ENCODE measurements around the gene ARL16.

The ARL16 gene

DNA sequence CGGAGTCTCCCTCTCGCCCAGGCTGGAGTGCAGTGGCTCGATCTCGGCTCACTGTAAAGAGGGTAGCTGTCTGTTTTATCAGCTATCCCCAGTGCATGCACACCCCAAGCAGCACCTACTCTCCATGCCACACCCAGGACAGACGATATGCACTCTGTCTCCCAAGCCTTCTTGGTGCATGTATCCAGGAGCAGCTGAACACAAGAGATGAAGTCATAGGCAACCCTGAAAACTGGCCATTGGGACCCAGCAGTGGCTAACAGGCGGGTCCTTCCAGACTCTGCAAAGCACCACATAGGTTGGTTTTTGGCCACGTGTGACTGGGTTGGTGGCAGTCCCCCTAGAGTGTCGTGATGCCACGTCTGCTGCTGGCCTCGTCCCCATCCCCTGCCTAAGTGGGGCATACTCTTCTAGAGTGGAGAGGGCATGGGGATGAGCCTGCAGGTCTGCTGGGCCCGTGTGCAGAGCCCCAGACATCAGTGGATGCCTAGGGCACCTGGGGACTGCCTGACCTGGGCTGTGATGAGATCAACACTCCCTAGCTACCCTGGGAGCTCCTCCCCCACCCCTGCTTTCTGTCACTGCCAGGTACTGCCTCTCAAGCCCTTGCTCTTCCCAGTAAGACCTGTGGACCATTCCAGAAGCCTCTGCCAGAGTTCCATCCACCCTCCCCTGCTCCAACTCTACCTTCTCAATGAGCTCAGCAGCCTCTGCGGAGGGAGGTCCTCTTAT, 36.6 kb downstream of the ARL16 start:
- H3K4me3 ChIP-seq (ENCODE audit: low read depth, low read length) = no peak overlapping the region
- H2AFZ ChIP-seq = no peak overlapping the region
- no peak overlapping the region for H3K9ac ChIP-seq
- H3K4me1 ChIP-seq = no peaks in the 10 kb centered on the region
- no peaks in the 10 kb centered on the region for H3K79me2 ChIP-seq
- TF ChIP-seq, protein P1, sequence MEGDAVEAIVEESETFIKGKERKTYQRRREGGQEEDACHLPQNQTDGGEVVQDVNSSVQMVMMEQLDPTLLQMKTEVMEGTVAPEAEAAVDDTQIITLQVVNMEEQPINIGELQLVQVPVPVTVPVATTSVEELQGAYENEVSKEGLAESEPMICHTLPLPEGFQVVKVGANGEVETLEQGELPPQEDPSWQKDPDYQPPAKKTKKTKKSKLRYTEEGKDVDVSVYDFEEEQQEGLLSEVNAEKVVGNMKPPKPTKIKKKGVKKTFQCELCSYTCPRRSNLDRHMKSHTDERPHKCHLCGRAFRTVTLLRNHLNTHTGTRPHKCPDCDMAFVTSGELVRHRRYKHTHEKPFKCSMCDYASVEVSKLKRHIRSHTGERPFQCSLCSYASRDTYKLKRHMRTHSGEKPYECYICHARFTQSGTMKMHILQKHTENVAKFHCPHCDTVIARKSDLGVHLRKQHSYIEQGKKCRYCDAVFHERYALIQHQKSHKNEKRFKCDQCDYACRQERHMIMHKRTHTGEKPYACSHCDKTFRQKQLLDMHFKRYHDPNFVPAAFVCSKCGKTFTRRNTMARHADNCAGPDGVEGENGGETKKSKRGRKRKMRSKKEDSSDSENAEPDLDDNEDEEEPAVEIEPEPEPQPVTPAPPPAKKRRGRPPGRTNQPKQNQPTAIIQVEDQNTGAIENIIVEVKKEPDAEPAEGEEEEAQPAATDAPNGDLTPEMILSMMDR (IDR thresholded peaks at IDR 0.05) = no peak
- peaks cover 6% of the 10 kb centered on the region for H3K27me3 ChIP-seq (ENCODE audit: control insufficient read depth, insufficient read depth, low read length)
- no peak overlapping the region for H3K27ac ChIP-seq
- no peaks in the 10 kb centered on the region for H3K9me3 ChIP-seq (ENCODE audit: control insufficient read depth, low read length)
- H3K36me3 ChIP-seq (ENCODE audit: control insufficient read depth, insufficient read depth, low read length) = no peaks in the 10 kb centered on the region
- H3K4me2 ChIP-seq (ENCODE audit: low read length) = no peak overlapping the region

DNA sequence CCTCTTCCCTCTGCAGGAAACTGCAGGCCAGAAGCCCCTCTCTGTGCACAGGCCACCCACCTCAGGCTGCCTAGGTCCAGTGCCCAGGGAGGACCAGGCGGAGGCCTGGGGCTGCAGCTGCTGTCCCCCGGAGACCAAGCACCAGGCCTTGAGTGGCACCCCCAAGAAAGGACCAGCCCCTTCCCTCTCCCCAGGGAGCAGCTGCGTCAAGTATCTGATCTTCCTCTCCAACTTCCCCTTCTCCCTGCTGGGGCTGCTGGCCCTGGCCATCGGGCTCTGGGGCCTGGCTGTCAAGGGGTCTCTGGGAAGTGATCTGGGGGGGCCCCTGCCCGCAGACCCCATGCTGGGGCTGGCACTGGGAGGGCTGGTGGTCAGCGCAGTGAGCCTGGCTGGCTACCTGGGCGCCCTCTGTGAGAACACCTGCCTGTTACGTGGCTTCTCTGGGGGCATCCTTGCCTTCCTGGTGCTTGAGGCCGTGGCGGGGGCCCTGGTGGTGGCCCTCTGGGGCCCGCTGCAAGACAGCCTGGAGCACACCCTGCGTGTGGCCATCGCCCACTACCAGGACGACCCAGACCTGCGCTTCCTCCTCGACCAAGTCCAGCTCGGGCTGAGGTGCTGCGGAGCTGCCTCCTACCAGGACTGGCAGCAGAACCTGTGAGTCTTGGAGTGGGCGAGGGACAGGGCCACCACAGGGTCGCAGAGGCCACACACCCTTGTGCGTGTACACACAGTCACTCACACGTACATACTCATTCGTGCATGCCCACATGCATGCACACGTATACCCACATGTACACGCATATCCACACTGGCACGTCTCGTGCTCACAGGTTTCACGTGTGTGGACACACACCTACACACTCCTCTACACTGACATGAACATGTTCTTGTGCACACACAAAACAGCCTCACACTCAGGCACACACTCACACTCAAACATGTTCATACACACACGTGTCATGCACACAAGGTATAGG, 38.3 kb downstream of the ARL16 start:
- H3K9me3 ChIP-seq (ENCODE audit: control insufficient read depth, low read length) = no peaks in the 10 kb centered on the region
- H3K4me3 ChIP-seq (ENCODE audit: low read depth, low read length) = no peak overlapping the region
- H3K4me1 ChIP-seq = no peaks in the 10 kb centered on the region
- H3K79me2 ChIP-seq = no peaks in the 10 kb centered on the region
- TF ChIP-seq, protein P1 (IDR thresholded peaks at IDR 0.05) = no peak
- H3K27me3 ChIP-seq (ENCODE audit: control insufficient read depth, insufficient read depth, low read length) = peaks cover 6% of the 10 kb centered on the region
- H3K36me3 ChIP-seq (ENCODE audit: control insufficient read depth, insufficient read depth, low read length) = no peaks in the 10 kb centered on the region
- H3K4me2 ChIP-seq (ENCODE audit: low read length) = no peak overlapping the region
- no peak overlapping the region for H3K9ac ChIP-seq
- no peak overlapping the region for H2AFZ ChIP-seq
- H3K27ac ChIP-seq = no peak overlapping the region

DNA sequence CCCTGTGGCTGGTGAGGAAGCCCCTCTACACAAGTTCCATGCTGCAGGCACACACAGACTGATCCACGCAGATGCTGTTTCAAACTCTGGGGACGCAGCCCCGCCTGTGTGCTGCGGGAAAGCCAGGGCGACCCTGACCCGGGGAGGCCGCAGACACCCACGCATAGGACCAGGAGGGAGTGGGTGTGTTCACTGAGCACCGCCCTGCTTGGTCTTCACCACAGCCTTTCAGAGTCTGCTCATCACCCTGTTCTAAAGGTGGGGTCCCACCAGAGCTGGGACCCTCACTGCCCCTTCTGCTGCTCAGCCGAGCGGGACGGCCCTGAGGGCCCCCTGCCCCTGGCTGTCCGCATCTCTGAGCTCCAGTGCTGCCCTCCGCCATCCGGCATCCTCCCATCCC, 39.1 kb downstream of the ARL16 start:
- Histone ChIP-seq H3K4me2 (ENCODE audit: low read length) (no peak overlapping the region), H3K9me3 (ENCODE audit: control insufficient read depth, low read length) (no peaks in the 10 kb centered on the region), H3K36me3 (ENCODE audit: control insufficient read depth, insufficient read depth, low read length) (no peaks in the 10 kb centered on the region), H3K27ac (no peak overlapping the region), H3K9ac (no peak overlapping the region), H2AFZ (no peak overlapping the region), H3K4me1 (no peaks in the 10 kb centered on the region), H3K4me3 (ENCODE audit: low read depth, low read length) (no peak overlapping the region), H3K27me3 (ENCODE audit: control insufficient read depth, insufficient read depth, low read length) (peaks cover 6% of the 10 kb centered on the region), H3K79me2 (no peaks in the 10 kb centered on the region)
- TF ChIP-seq, protein P1 (IDR thresholded peaks at IDR 0.05) = no peak

DNA sequence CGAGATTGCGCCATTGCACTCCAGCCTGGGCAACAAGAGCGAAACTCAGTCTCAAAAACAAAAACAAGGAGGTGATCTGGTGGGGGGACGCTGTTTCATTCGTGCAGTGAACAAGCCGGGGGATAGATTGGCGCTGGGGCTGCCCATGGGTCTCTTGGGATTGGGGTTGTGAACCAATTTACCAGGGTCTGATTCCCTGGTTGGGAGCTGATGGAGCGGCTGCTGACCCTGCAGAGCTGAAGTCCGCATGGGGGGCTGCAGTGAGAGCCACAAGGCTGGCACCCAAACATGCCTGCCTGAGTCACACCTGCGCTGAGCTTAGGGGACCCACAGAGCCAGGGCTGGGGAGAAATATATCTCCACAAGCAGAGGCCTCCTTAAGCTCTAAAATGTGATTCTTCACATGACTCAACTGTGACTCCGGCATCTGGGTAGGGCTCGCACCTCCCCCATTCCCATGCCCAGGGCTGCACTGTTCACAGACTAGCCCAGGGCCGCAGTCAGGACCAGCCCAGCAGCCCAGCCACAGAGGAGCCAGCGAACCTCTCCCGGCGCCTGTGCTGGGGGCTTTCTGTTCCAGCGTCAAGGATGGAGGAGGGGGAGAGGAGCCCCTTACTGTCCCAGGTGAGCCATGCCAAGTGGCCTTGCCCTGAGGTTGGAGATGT, 41.6 kb downstream of the ARL16 start:
- Histone ChIP-seq H3K27ac (no peak overlapping the region), H3K36me3 (ENCODE audit: control insufficient read depth, insufficient read depth, low read length) (no peaks in the 10 kb centered on the region), H3K27me3 (ENCODE audit: control insufficient read depth, insufficient read depth, low read length) (no peaks in the 10 kb centered on the region), H2AFZ (no peak overlapping the region), H3K9me3 (ENCODE audit: control insufficient read depth, low read length) (no peaks in the 10 kb centered on the region), H3K79me2 (no peaks in the 10 kb centered on the region), H3K4me2 (ENCODE audit: low read length) (no peak overlapping the region), H3K4me3 (ENCODE audit: low read depth, low read length) (no peak overlapping the region), H3K4me1 (no peaks in the 10 kb centered on the region), H3K9ac (no peak overlapping the region)
- TF ChIP-seq, protein P1 (IDR thresholded peaks at IDR 0.05) = no peak

All from parathyroid adenoma (tissue), 2 donors.